ENCODE measurements around the gene MRPS22. TPM values are rescaled to one million over a fixed set of nuclear protein-coding genes. Genes with fewer than 3 reads are reported as not detected.

MRPS22 gene
- 59.3 and 69.9 TPM in 2 replicates for total RNA-seq

DNA sequence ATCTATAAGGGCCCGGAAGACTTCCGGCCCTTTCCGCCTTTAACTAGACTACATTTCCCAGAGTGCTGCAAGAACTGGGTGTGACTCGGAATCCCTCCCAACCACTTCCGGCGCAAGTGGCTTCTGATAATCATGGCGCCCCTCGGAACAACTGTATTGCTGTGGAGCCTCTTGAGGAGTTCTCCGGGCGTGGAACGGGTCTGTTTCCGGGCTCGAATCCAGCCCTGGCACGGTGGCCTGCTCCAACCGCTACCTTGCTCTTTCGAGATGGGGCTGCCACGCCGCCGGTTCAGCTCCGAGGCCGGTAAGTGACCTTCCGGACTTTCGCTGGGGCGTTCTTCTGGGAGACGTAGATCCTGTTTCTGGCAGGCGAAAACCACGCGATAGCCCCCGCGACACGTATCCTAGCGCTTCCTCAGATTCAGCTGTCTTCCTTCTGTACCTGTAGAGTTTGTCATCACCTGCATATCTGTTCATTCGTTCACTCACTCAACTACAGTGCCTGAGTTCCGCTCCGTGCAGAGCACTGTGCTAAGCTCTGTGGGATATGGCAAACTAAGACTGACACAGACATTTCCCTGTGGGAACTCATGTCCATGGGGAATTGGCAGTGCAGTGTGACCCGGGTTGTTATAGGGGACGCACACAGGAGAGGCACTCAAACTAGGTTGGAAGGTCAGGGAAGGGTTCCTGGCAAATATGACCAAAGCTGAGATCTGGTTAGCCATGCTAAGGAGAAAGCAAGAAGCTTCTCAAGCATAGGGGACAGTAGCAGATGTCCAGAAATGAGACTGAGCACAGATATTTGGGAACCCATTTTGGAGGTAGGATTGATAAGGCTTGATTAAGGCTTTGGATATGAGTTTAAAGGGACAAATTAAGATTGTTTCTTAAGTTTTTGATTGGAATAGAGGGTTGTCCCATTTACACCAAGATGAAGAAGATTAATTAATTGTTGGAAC lies at the start of gene MRPS22:
TSS of gene MRPS22 (plus strand) at position 126 of the 962 bp plus-strand sequence. CDS start at position 133, 7 bp downstream.

GRCh38 chr3:139389552-139390368 lies 45.9 kb downstream of the MRPS22 start, which contains the start of gene COPB2:
TSS of gene COPB2 (minus strand) at chr3:139389647. CDS start at chr3:139389550, 97 bp downstream.

Small RNAs within 50 kb of the gene (small RNA-seq; reads per million reads assigned to genes)
- gene RF00026 = not detected

Other genes starting within 250 kb of the MRPS22 start
- 168 and 249 TPM in 2 replicates for gene COPB2, start 45.6 kb downstream of the MRPS22 start, total RNA-seq
- not detected in 2 replicates for gene RBP2, start 132.5 kb downstream of the MRPS22 start, total RNA-seq
- gene RBP1, start 195.7 kb downstream of the MRPS22 start, total RNA-seq = 4.4 and 8.6 TPM in 2 replicates